Right lung (tissue), 10 donors: ENCODE results near the gene TRIM40. TPM values are rescaled to one million over a fixed set of nuclear protein-coding genes. Genes with fewer than 3 reads are reported as not detected.
A peak's percentile ranks its signal among the peaks of the same experiment; 100 is the strongest.

Experiments
- DNase-seq, 2 donors: peaks; one replicate each; pipeline ENCODE4 v3.0.0-alpha.2; 2013
- long read RNA-seq, 8 donors: transcript quantifications; one replicate each; lab custom pipeline, GENCODE V29; 2026
- polyA plus RNA-seq, 5 donors: library from polyadenylated mRNA; unstranded; fragments of 120-200 nt; gene quantifications; one replicate each; pipeline versions ENCODE4 v1.2.1 to v1.2.3, GENCODE V29; 2013; ENCODE audit warnings: inconsistent platforms in 1 of 5, low replicate concordance in 1 of 5; ENCODE audit not compliant: insufficient read length in 5 of 5, insufficient read depth in 1 of 5

The TRIM40 gene, protein sequence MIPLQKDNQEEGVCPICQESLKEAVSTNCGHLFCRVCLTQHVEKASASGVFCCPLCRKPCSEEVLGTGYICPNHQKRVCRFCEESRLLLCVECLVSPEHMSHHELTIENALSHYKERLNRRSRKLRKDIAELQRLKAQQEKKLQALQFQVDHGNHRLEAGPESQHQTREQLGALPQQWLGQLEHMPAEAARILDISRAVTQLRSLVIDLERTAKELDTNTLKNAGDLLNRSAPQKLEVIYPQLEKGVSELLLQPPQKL
- polyA plus RNA-seq, result under 1 TPM in 3 of 5 donors, not detected in 2; 0.08 to 0.14 (median 0.12) TPM
- long read RNA-seq, donor 1, result 0 reads
- long read RNA-seq, donor 2, result 0 reads
- long read RNA-seq, donor 3, result 0 reads
- long read RNA-seq, donor 4, partial matches to known transcripts, result 0 of 1 reads
- long read RNA-seq, donor 4, other reads (novel, unspliced or antisense), result 0 of 1 reads
- long read RNA-seq, donor 5, result 0 reads
- long read RNA-seq, donor 6, result 0 reads
- long read RNA-seq, donor 7, result 0 reads
- long read RNA-seq, donor 8, result 0 reads

DNA sequence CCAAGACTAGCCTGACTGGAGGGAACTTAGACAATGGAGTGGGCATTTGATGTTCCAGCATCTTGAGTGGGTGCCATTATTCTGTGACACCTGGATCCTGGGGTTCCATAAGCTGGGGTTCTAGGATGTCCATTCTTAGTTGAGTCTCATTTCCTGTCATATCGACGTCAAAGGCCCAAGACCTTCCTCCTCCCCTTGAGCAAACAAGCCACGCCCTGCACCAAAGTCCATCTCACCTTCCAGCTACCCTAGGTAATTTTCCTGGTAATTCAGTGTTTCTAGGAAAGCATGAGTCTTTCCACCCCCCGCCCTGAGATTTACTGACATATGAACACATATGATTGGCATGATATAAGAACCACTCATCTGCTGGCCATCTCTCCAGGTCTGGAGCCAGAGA lies at the start of gene TRIM40:
Gene TRIM40, plus strand, starts transcription at position 384 of the 400 bp plus-strand sequence. CDS start 897 bp downstream, outside the sequence.
- DNase-seq, result no peak

DNA sequence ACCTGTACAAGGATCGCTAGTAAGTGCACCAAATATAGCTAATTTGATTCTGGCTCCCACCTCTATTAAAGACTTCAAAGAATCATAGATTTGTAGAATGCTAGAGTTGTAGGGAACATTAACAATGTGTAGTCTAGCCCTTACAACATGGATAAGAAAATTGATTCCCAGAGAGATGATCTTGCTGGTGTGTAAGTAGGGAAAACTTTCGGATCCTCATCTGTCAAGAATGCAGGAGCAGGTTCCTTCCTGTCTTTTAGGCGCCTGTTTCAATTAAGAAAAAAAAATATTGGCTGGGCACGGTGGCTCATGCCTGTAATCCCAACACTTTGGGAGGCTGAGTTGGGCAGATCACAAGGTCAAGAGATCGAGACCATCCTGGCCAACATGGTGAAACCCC lies 48.1 kb upstream of the TRIM40 start:
- no peak for DNase-seq

DNA sequence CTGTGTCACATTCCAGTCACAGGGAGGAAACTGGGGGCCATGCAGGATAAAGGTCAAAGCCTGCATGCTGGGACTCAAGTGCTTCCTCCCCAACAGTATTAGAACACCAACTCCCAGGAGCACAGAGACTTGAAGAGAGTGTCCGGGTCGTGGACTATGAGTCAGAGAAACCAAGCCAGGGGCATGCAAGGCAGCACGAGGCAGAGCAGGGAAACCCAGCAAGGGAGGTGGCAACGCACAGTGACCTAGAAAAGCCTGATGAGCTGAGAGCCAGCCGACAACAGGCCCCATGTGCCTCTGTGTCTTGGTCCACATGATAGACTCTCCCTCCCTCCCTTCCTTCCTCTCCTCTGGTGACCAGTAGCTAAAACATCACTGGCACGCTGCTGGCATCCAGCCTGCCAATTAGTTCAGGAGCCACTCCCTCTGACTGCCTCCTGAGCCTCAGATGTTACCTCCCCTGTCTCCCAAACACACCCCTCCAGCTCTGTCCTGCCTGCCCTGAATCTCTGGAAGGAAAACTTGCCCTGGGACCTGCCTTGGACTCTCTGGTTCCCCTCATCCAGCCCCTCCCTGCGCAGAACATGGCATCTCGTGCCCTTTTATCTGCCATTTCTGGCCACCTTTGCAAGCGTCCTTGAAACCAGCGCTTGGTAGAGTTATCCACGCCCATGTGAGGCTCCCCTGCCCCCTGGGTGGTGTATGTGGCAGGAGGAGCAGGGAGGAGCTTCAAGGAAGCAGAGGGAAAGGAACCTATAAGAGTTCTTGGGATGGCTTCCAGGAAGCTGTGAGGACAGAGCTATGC lies 44.2 kb upstream of the TRIM40 start:
- no peak for DNase-seq

DNA sequence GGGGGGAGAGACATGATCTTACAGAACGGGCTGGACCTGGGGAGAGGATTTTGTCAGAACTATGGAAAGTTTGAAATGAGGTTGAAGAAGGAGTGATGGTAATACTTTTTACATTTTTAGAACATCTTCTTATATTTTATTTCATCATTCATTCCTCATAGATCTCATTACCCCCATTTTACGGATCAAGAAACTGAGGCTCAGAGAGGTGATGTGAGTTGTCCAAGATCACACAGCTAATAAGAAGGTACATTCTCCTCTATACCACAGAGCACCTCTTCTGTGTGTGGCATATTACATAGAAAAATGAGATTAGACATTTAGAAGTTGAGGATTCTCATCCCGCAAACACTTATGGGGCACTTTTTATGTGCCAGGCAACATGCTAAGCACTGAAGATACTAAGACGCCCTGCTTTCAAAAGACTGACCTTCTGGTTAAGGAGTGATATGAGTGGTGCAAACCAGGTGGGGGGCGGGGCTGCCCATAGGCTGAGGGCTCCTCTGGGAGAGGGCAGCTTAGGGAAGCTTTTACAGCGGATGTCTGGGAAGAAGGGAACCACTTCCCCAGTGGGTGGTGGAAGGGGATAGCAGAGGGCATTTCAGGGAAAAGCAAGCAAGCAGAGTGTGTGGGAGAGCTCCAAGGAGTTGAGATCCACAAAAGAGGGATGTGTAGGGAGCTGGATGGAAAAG lies 42.9 kb upstream of the TRIM40 start:
- DNase-seq, result no peak

DNA sequence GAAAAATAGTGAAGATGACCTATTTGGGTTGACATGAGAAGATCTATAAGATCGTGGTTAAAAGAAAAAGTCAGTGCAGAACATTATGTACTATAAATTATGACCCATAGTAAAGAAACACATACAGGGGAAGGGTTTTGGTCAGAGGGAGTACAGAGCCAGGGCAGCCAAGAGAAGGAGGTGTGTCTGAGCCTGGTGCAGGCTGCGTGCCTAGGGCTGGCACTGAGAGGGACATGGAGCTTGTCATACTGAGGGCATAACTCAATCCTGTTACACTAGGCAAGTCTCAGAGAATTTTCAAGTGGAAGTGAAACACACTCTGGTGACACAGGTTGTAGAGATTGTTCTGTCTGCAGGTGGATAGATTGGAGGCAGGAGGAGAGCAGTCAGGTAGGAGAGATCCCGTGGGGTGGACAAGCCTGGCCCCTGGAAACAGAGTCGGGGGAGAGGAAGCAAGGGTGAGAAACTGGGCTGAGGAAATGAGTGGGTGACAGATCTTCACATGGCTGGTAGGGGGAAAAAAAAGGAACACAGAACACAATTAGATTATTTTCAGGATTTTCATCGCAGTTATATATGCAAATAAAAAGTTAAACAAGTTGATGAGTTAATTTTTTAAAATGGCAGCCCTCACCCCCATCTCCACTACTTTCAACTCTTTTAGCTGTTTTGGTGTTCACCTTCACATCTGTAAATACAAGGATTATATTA lies 41.8 kb upstream of the TRIM40 start:
- DNase-seq, result no peak

DNA sequence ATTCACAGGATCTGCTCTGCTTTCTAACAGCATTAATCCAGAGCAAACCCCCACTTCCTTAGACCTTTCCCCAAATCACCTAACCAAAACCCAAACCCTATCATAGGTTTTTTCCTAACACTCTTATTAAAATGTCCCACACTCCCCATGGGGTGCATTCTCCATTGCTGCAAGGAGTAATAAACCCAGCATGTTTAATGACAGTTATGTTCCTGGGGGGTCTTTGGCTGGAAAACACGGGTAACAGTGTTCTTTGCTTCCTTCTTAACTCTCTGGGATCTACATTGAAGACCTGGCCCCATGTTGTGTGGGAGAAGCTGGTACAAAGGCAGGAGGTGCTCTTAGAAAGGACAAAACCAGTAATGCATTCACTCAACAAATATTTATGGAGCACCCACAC lies 39.1 kb upstream of the TRIM40 start:
- DNase-seq, result no peak

DNA sequence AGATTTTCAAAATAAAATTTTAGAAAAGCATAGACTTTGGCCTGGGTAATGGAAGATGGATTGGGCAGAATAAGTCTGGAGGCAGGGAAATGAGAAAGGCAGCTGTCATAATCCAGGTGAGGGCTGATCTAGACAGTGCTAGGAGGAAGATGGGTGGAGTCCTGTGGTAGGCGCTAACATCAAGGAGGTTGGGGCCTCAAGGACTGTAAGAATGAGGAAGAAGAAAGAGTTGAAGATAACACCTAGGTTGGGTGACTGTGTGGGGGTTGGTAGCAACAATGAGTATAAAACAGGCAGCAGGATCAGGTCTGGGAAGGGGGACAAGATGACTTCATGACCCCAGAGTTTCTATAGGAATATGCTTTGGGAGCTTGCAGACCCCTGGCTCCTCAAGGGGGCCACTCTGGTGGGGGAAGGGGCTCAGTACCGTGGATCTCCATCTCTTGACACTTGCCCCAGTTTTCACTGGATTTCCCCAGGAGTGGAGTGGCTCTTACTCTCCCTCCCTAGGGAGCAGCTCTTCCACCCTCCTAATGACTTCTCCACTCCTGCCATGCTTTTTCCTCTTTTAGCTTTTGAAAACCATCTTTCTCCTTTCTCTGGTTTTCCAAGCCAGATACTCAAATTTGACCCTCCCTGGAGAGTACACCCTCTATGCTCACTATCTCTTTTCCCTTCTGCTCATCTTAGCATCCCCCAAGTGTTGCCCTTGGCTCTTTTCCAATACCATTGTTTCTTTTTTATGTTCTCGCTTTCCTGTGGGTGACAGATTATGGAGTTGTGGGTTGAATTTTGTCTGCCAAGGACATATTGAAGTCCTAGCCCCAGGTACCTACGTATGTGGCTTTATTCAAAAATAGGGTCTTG lies 37.8 kb upstream of the TRIM40 start:
- DNase-seq, result no peak

DNA sequence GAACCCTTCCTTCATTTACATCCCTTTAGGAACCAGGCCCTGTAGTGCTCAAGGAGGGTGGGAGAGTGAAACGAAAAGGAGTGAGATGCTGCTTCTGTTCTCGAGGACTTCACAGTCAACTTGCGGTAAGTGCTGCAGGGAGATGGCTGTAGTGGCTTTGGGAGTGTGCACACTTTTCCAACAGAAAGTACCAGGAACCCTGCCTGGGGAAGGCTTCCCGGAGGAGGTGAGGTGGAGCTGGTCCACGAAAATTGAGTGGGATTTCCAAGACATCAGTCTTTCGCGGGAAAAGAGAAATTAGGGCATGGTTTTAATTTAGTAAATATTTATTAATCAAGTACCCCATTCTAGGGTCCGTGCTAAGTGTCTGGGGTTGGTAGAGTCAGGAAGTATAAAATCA lies 35.8 kb upstream of the TRIM40 start:
- DNase-seq, result no peak

DNA sequence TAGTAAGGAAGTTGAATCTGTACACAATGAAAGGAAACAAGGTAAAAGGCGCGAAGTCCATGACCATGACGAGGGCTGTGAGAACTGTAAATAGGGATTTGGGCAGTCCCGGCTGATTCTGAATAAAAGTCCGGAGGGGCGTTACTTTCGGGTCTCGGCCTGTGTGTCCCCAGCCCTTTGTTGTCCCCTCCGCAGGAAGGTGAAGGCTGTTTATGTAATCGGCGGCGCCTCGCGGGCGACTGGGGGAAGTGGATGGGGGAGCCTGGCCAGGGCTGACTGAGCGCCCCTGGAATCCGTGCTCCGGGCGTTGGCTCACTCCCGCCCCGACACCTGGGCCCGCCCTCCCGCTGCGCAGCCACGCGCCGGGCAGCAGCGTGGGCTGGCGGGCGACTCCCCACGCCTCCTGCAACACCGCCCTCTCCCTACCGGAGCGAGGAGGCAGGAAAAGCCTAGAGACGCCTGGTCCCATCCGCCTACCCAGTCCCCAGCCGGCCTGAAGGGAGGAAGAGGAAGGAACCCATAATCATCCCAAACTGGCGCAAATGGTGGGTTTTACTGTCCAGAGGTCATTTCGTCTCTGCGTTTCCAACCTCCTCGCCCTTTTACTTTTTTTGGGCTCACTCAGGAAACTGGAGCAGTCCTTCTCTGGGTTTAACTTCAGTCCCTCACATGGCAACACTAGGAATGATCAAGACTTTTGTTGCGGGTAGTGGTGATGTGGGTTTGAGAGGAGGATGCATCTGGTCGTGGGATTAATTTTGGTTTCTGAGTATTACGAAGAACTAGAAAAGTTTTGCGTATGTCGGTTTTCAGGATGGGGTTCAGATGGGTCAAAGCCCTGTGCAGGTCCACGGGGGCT lies 35.1 kb upstream of the TRIM40 start:
- no peak for DNase-seq

DNA sequence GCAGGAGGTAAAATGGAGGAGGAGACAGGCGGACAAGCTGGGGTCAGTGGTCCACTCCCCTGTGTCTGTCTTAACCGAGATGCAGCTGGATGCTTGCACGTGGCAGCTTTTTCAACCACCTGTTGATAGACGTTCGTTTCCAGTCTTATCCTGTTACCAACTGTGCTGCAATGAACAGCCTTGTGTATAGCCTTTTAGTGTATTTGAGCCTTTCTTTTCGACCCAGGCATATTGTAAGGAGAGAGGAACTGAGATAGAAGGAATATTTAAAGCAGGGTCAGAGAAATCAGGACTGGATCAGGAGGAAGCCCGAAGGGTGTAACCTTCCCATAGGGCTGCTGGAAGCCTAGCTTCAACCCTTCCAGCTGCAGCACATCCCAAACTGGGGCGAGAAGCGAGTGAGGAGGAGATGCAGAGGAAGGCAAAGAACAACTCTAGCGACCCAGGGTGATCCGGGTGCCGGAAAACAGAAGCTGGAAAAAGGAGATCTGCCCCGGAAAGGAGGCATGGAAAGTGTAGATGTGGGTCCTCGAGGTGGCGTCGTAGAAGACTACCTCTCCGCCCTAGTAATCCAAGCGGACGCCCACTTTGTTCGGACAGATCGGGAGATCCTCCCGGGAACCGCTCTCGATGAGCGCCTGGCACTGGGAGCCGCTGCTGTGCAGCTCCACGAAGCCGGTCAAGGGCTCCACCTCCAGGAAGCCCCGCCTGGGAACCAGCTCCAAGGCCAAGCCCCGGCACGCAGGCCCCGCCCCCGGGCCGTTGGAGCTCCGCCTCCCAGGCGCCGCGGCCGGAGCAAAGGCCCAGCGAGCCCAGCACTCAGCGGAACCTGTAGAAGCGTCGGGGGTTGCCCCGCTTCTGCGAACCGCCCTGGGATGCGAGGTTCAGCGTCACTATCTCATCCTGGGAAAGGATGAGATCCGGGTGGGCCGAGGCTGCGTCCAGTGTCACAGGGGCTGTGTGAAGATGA lies 34.2 kb upstream of the TRIM40 start:
- peak; percentile 75 to 80 for DNase-seq

DNA sequence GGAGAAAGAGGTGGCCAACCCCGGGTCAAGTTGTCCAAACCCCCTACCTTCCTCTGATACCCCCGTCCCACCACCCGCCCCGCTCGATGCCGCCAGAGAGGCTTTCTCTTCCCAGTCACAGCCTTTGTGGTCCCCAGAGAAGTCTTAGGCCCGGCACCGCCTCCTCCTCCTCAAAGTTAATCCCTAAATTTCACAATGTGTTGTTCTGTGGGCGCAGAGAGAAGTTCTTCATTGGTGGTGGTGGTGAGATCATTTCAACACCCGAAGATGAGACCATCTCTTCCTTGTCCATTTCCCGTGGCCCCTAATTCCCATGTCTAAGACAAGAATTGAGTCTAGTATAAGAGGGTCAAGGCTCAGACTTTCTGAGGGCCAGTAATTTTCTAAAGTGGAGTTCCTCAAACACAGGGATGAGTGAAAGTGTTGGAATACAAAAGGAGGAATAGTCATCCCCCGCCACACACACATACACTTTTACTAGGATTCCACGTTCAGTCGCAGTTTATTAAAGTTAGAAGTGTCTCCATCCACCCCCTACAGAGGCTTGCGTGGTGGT lies 33.4 kb upstream of the TRIM40 start:
- no peak for DNase-seq

DNA sequence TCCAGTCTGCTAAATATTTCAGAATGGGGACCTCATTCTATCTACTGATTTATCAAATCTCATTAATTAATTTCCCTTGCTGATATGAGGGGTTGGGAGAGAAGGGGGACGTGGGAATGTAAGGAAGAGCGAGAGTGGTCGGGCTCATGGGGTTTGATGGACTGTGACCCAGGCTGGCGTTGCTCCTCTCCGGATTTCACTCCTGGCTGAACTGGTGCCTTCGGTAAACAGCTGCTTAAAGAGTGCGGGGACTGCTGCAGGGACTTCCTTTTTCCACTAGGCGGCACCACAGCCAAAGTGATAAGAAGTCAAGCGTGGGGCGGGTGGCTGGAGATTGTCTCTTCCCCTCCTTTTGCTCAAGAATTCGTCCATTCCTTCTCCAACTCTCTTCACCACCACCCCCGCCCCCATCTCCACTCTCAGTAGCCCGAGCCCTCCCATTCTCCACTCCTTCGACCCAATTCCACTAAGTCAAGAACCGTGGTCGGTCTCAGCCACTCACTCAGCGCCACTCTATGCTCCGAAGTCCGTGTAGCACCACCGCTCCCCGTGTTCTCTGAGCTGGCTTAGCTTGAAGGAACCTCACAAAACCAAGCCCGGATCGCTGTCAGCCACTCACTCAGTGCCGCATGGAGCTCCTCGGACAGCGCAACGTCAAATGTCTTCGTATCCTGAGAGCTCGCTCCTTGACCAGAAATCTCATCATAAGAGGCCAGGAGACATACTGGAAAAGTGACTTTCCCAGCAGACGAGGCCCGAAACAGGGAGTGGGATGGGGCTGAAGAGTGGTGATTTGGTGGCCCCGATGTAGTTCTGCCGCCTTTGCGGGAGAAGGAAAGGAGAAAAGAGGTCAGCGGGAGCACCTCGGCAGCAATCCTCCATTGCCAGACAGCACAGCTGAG lies 32.7 kb upstream of the TRIM40 start:
- DNase-seq, result peak; percentile 66 to 81

DNA sequence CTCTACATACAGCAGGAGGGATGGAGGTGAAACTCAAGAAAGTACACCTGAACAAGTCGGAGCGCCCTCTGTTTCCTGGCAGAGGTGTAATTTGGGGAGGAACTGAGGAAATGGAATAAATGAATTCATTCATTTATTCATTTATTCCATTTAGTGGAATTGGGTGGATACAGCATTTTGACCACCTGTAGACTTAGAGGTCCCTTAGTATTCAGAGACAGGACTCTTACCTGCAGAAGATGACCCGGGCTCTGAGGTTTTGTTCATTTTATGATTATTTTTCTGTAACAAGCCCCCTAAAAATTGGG lies 32.1 kb upstream of the TRIM40 start:
- no peak for DNase-seq

DNA sequence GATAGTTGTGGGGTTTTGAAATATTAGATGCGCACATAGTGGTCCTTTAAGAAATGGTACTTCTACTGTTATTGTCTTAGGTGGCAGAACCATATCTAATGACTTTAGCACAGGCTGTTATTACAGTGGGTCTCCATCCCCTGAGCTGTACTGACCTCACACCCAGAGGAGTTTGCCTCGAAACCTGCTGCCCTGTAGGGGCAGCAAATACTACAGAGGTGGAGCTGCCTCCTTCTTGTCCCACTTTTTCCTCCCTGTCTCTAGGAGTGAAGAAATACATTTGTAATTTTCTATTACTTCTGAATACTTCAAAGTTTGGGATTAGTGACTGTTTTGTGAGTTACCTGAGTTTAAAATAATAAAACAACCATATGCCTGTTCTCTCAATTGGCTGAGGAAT lies 31.3 kb upstream of the TRIM40 start:
- DNase-seq, result no peak

DNA sequence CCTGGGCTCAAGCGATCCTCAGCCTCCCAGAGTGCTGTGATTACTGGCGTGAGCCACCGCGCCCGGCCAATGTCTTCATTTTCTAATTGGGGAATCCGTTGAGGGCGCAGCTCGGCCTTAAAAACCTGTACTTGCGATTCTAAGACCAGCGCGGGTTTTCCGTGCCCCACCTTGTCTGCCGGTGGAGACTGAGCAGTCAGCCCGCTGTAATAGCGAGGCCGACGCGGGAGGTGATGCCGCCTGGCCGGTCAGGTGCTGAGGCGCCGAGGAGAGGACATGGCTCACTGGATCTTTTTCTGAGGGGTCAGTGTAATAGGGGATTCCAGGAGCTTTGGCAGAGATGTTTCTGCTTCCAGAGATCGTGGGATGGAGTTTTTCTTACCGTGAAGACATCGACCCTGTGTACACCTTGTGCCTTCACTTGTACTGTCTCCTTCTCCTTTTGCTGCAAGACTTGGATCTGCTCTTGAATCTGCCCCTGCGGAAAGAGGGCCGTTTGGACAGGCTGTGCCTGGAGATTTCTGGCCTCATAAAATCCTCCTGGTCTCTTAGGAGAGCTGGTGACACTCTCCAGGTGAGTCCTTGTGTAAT lies 24.6 kb upstream of the TRIM40 start:
- DNase-seq, result no peak

DNA sequence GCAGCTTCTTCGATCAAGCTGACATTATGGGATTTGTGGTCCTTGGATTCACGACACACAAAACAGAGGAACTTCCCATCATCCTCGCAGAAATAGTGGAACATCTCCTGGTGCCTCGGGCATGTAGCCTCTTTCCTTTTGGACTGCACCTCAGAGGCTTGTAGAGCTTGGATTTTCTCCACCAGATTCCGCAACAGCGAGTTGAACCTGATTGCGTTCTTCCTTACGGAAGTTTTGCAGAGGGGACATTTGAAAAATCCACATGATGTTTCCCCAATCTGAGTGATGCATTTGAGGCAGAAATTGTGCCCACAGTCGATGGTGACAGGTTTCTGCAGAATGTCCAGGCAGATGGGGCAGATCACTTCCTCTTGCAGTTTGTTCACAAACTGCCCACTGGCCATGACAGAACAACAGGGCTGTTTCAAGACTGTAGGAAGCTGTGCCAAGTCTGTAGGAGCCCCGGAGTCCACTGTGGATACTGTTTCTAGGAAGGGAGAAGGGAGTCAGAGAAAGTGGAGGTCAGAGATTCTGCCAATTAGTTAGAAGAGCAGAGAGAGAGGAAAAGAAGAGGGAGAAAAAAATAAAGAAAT lies 23.4 kb upstream of the TRIM40 start:
- no peak for DNase-seq
